HUES64 (cell line): ENCODE results near the gene IGF2BP3.
"Not testable (repeated sequence)": the region's sequence is repeated elsewhere in the genome, so short reads cannot be mapped to it uniquely, and the experiment has no call there.

ENCODE experiments used
- H3K27ac ChIP-seq: 2 replicates; pipeline ENCODE4 v1.7.0; 2013; ENCODE audit warnings: low read depth, low read length, inconsistent platforms
- H3K27me3 ChIP-seq: 2 replicates; pipeline ENCODE4 v1.6.1; 2013; ENCODE audit warnings: mild to moderate bottlenecking, low read length; ENCODE audit not compliant: insufficient read depth
- H3K36me3 ChIP-seq: 2 replicates; pipeline ENCODE4 v1.6.1; 2013; ENCODE audit warnings: mild to moderate bottlenecking, low read length; ENCODE audit not compliant: insufficient read depth
- H3K4me1 ChIP-seq: 2 replicates; pipeline ENCODE4 v1.6.1; 2013; ENCODE audit warnings: mild to moderate bottlenecking, low read length, moderate library complexity; ENCODE audit not compliant: insufficient read depth
- H3K4me3 ChIP-seq: 2 replicates; pipeline ENCODE4 v1.5.1; 2013; ENCODE audit warnings: mild to moderate bottlenecking, low read length, moderate library complexity
- H3K9ac ChIP-seq: 2 replicates; pipeline ENCODE4 v1.6.1; 2013; ENCODE audit warnings: mild to moderate bottlenecking, low read depth, low read length
- H3K9me3 ChIP-seq: 2 replicates; pipeline ENCODE4 v1.6.1; 2013; ENCODE audit warnings: low read depth, low read length; ENCODE audit not compliant: insufficient read depth
- WGBS: fragments of 150-250, 120-280 bp; methylation state at CpG from one replicate; pipeline ENCODE4 v1.1.7; 2013; ENCODE audit warnings: missing lambda C conversion rate; 5-methylcytosine and 5-hydroxymethylcytosine counted together

Gene IGF2BP3

DNA sequence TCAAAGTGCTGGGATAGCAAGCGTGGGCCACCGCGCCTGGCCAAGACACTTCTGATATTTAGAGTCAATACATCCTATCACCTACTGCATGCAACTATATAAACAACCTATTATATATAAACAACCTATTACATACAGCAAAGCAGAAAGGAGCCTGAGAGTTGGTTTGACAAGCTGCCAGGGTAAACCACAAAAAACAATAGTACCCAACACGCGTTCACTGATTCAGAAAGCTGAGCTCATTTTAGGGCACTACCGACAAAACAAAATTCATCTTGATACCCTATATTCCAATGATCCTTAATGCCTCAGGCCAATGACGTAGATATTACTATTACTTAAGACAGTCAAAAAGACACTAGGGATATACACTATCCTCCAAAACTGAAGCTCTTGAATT is 154.9 kb downstream of the IGF2BP3 start:
- H3K36me3 ChIP-seq = peaks cover 97% of the 10 kb centered on the region
- H3K27ac ChIP-seq = no peak overlapping the region
- no peak overlapping the region for H3K9ac ChIP-seq
- H3K4me1 ChIP-seq = no peaks in the 10 kb centered on the region
- H3K27me3 ChIP-seq = no peaks in the 10 kb centered on the region
- WGBS = 95% methylated on average over 7 of the region's 7 CpGs
- H3K9me3 ChIP-seq = no peaks in the 10 kb centered on the region
- no peak overlapping the region for H3K4me3 ChIP-seq

- not testable (repeated sequence) for H3K27ac ChIP-seq, H3K27me3 ChIP-seq, H3K4me1 ChIP-seq, H3K4me3 ChIP-seq, H3K9ac ChIP-seq, H3K9me3 ChIP-seq
- peaks cover 98% of the 10 kb centered on the region for H3K36me3 ChIP-seq
- 87% methylated on average over 2 of the region's 2 CpGs for WGBS
Observed at GRCh38 chr7:23312141-23312540, 158.2 kb downstream of the IGF2BP3 start.

- no peaks in the 10 kb centered on the region for H3K9me3 ChIP-seq
- no peaks in the 10 kb centered on the region for H3K27me3 ChIP-seq
- no peak overlapping the region for H3K4me3 ChIP-seq
- no peak overlapping the region for H3K9ac ChIP-seq
- peaks cover 90% of the 10 kb centered on the region for H3K36me3 ChIP-seq
- no peak overlapping the region for H3K27ac ChIP-seq
- 95% methylated on average over 6 of the region's 6 CpGs for WGBS
- no peaks in the 10 kb centered on the region for H3K4me1 ChIP-seq
Observed at GRCh38 chr7:23308754-23309153, 161.5 kb downstream of the IGF2BP3 start.

GRCh38 chr7:23306936-23307521 is 163.3 kb downstream of the IGF2BP3 start:
- peaks cover 87% of the 10 kb centered on the region for H3K36me3 ChIP-seq
- H3K4me3 ChIP-seq = no peak overlapping the region
- no peaks in the 10 kb centered on the region for H3K27me3 ChIP-seq
- no peaks in the 10 kb centered on the region for H3K4me1 ChIP-seq
- H3K27ac ChIP-seq = no peak overlapping the region
- no peak overlapping the region for H3K9ac ChIP-seq
- no peaks in the 10 kb centered on the region for H3K9me3 ChIP-seq
- WGBS = 96% methylated on average over 1 of the region's 2 CpGs

GRCh38 chr7:23299770-23300300 is 170.5 kb downstream of the IGF2BP3 start:
- Histone ChIP-seq H3K4me1 (peaks cover 8% of the 10 kb centered on the region; the same call in 1 of the 2 replicates), H3K27ac (peak overlapping the region; percentile 63)
- WGBS = 35% methylated on average over 8 of the region's 12 CpGs

GRCh38 chr7:23298885-23299769 is 171.2 kb downstream of the IGF2BP3 start, which contains the start of gene MALSU1:
MALSU1 (plus strand) TSS chr7:23299339; CDS start chr7:23299353, 14 bp downstream.
- H3K9ac ChIP-seq = peak within 1 kb of the TSS; percentile 78
- H3K27me3 ChIP-seq = no peaks in the 10 kb centered on the region
- H3K36me3 ChIP-seq = peaks cover 22% of the 10 kb centered on the region
- no peaks in the 10 kb centered on the region for H3K9me3 ChIP-seq
- under 1% methylated on average over 57 of the region's 59 CpGs for WGBS
- peaks cover 8% of the 10 kb centered on the region; the same call in 1 of the 2 replicates for H3K4me1 ChIP-seq
- H3K27ac ChIP-seq = peak within 1 kb of the TSS; percentile 63
- peak within 1 kb of the TSS; percentile 89 for H3K4me3 ChIP-seq

More at GRCh38 chr7:23299770-23300300, 170.5 kb downstream of the IGF2BP3 start:
- H3K36me3 ChIP-seq = peaks cover 27% of the 10 kb centered on the region
- H3K9ac ChIP-seq = peak overlapping the region; percentile 78
- peak overlapping the region; percentile 89 for H3K4me3 ChIP-seq
- no peaks in the 10 kb centered on the region for H3K27me3 ChIP-seq
- no peaks in the 10 kb centered on the region for H3K9me3 ChIP-seq

DNA sequence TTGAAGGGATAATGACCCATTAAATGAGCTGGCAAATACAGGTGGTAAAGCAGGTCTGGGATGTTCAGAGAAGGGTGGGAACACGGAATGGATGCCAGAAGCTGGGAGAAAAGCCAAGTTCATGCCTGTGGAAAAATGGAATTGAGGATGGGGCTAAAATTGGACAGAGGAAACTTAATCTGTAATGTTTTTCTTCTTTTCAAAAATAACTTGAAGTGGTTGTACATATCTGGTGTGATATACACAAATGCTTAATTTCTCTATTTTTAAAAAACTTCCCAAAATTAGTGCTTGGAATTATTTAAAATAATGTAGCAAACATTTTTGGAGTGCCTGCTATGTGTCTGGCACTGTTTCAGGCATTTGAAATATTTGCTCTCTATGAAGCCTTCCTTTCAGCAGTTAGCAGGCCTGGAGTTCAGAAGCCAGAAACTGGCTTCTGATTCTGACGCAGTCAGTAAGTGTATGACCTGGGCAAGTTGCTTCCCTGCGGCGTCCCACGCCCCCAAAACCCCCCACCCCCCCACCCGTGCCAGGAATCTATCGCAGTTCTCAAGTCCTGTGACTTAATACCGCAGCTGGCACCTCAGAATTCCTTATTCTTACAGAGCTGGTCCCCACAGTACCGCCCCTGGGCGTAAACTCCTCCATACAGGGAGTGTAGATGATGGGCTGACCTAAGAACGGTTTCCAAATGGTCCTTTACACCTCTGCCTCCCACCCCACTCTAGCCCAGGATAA is 172.0 kb downstream of the IGF2BP3 start:
- H3K4me1 ChIP-seq = peaks cover 8% of the 10 kb centered on the region; the same call in 1 of the 2 replicates
- H3K9me3 ChIP-seq = no peaks in the 10 kb centered on the region
- H3K4me3 ChIP-seq = peak overlapping the region; percentile 89
- H3K27me3 ChIP-seq = no peaks in the 10 kb centered on the region
- 95% methylated on average over 8 of the region's 11 CpGs for WGBS
- H3K27ac ChIP-seq = no peak overlapping the region
- no peak overlapping the region for H3K9ac ChIP-seq
- peaks cover 20% of the 10 kb centered on the region for H3K36me3 ChIP-seq

GRCh38 chr7:23295401-23295697 is 174.9 kb downstream of the IGF2BP3 start:
- no peaks in the 10 kb centered on the region for H3K27me3 ChIP-seq
- H3K9me3 ChIP-seq = no peaks in the 10 kb centered on the region
- H3K27ac ChIP-seq = no peak overlapping the region

GRCh38 chr7:23294549-23295400 is 175.5 kb downstream of the IGF2BP3 start:
- Histone ChIP-seq H3K36me3 (no peaks in the 10 kb centered on the region), H3K9me3 (no peaks in the 10 kb centered on the region), H3K9ac (no peak overlapping the region), H3K27ac (no peak overlapping the region), H3K4me1 (no peaks in the 10 kb centered on the region), H3K4me3 (no peak overlapping the region), H3K27me3 (no peaks in the 10 kb centered on the region)
- 92% methylated on average over 6 of the region's 6 CpGs for WGBS

More at GRCh38 chr7:23295401-23295697, 174.9 kb downstream of the IGF2BP3 start:
- no peak overlapping the region for H3K9ac ChIP-seq
- H3K36me3 ChIP-seq = no peaks in the 10 kb centered on the region
- H3K4me3 ChIP-seq = no peak overlapping the region
- peaks cover 3% of the 10 kb centered on the region; the same call in 1 of the 2 replicates for H3K4me1 ChIP-seq

DNA sequence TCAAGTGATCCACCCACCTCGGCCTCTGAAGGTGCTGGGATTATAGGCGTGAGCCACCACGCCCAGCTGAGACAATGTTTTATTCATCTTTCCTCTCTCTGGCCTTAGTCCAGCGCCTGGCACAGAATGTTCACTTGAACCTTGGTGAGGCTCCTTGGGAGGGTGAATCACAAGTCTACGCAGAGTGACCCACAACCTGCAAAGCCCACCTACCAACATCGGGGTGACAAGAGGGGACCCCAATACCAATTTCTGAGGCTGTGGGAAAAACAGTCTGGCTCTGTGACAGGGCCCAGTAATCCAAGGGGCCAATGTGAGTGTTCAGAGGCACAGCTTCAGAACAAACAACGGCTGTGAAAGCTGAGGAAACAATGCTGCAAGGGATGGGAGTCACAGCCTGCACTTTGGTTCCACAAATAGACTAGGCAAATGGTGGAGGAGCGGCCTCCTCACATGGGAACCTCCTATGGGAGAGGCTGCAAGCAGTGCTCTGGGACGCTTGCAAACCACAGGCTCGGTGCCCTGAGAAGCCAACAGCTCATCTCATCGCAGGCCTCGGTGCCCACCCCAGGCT is 176.7 kb downstream of the IGF2BP3 start:
- WGBS = 94% methylated on average over 12 of the region's 12 CpGs
- Histone ChIP-seq H3K9ac (no peak overlapping the region), H3K4me3 (no peak overlapping the region), H3K9me3 (no peaks in the 10 kb centered on the region), H3K27me3 (no peaks in the 10 kb centered on the region), H3K27ac (no peak overlapping the region), H3K36me3 (no peaks in the 10 kb centered on the region), H3K4me1 (no peaks in the 10 kb centered on the region)
